ENCODE data around the gene EEF1A1.

DNA sequence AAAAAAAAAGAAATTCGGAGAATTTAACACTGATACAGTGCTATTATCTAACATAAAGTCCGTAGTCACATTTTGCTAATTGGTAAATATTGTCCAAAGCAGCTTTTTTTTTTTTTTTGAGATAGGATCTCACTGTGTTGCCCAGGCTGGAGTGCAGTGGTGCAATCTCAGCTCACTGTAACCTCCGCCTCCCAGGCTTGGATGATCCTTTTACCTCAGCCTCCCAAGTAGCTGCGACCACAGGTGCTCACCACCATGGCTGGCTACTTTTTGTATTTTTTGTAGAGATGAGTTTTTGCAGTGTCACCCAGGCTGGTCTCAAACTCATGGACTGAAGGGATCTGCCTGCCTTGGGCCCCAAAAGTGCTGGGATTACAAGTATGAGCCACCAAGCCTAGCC is 43.4 kb downstream of the EEF1A1 start:
- TF ChIP-seq CTCF (conservative IDR thresholded peaks at IDR 0.05; ENCODE audit: low read depth, low read length) (no peak), ELK1 (IDR thresholded peaks at IDR 0.05; ENCODE audit: borderline replicate concordance, low read depth, low read length) (no peak)

Measured in IMR-90 (cell line).